ENCODE results near the gene RASL10B. TPM values are rescaled to one million over a fixed set of nuclear protein-coding genes. Genes with fewer than 3 reads are reported as not detected.
"Not testable (repeated sequence)": the region's sequence is repeated elsewhere in the genome, so short reads cannot be mapped to it uniquely, and the experiment has no call there.

The RASL10B gene
- total RNA-seq, 6 experiments from 2014 or later, result 0.31 to 2.8 (median 2.3) TPM

GRCh38 chr17:35750526-35751395 lies 19.3 kb downstream of the RASL10B start:
- H3K9me3 ChIP-seq, result no peaks in the 10 kb centered on the region
- TF ChIP-seq POLR2A (IDR thresholded peaks at IDR 0.05) (no peak), CTCF (IDR thresholded peaks at IDR 0.05) (no peak)
- H3K36me3 ChIP-seq, result no peaks in the 10 kb centered on the region
- no peak overlapping the region for H3K27ac ChIP-seq
- peaks cover 0 to 4% (median 0%) of the 10 kb centered on the region in 4 donors for H3K4me1 ChIP-seq
- H3K4me3 ChIP-seq, result no peak overlapping the region
- DNase-seq, result no peak
- no peak for ATAC-seq
- H3K27me3 ChIP-seq, result no peaks in the 10 kb centered on the region
- intact Hi-C loops (cut with DNase I), result no loop called here
- WGBS (ENCODE audit: insufficient coverage, low coverage, low lambda C conversion rate, missing lambda C conversion rate), result 94% methylated on average over 3 of the region's 10 CpGs

- H3K27me3 ChIP-seq; H3K9me3 ChIP-seq; DNase-seq; H3K36me3 ChIP-seq; intact Hi-C loops (cut with DNase I); H3K27ac ChIP-seq; H3K4me1 ChIP-seq; ATAC-seq; H3K4me3 ChIP-seq: not testable (repeated sequence)
- WGBS (ENCODE audit: insufficient coverage, low coverage, low lambda C conversion rate, missing lambda C conversion rate), result 66% methylated on average over 3 of the region's 4 CpGs
Observed at GRCh38 chr17:35751541-35751940, 20.1 kb downstream of the RASL10B start.

GRCh38 chr17:35752471-35752870 lies 21.0 kb downstream of the RASL10B start:
- Histone ChIP-seq H3K4me1 (peaks cover 0 to 4% (median 0%) of the 10 kb centered on the region in 4 donors), H3K27ac (no peak overlapping the region), H3K36me3 (no peaks in the 10 kb centered on the region), H3K4me3 (no peak overlapping the region), H3K9me3 (no peaks in the 10 kb centered on the region), H3K27me3 (no peaks in the 10 kb centered on the region)
- DNase-seq, result no peak
- no CpG with 5 or more reads among the region's 16 CpGs for WGBS (ENCODE audit: insufficient coverage, low coverage, low lambda C conversion rate, missing lambda C conversion rate)
- ATAC-seq, result no peak
- no peak for TF ChIP-seq CTCF (IDR thresholded peaks at IDR 0.05)
- TF ChIP-seq POLR2A (IDR thresholded peaks at IDR 0.05), result no peak
- intact Hi-C loops (cut with DNase I), result no loop called here

- peaks cover 0 to 4% (median 0%) of the 10 kb centered on the region in 4 donors for H3K4me1 ChIP-seq
- no peak within 1 kb of the TSS for H3K4me3 ChIP-seq
- WGBS (ENCODE audit: insufficient coverage, low coverage, low lambda C conversion rate, missing lambda C conversion rate), result 57% methylated on average over 6 of the region's 9 CpGs
- no peaks in the 10 kb centered on the region for H3K9me3 ChIP-seq
- no peaks in the 10 kb centered on the region for H3K36me3 ChIP-seq
- H3K27ac ChIP-seq, result no peak within 1 kb of the TSS
- TF ChIP-seq CTCF (IDR thresholded peaks at IDR 0.05), result no peak
- TF ChIP-seq POLR2A (IDR thresholded peaks at IDR 0.05), result no peak
- no peaks in the 10 kb centered on the region for H3K27me3 ChIP-seq
- no peak for DNase-seq
- intact Hi-C loops (cut with DNase I), result no loop called here
- no peak for ATAC-seq
Observed at GRCh38 chr17:35752945-35753764, 21.7 kb downstream of the RASL10B start, which contains the start of gene GAS2L2. Gene GAS2L2 (minus strand): TSS chr17:35753239. CDS start chr17:35752850, 389 bp downstream.

GRCh38 chr17:35757243-35757642 lies 25.8 kb downstream of the RASL10B start:
- no peak overlapping the region for H3K4me3 ChIP-seq
- no peak for TF ChIP-seq CTCF (IDR thresholded peaks at IDR 0.05)
- no peak for TF ChIP-seq POLR2A (IDR thresholded peaks at IDR 0.05)
- no peak for ATAC-seq
- H3K36me3 ChIP-seq, result no peaks in the 10 kb centered on the region
- intact Hi-C loops (cut with DNase I), result no loop called here
- no peak overlapping the region for H3K27ac ChIP-seq
- H3K9me3 ChIP-seq, result no peaks in the 10 kb centered on the region
- H3K4me1 ChIP-seq, result no peaks in the 10 kb centered on the region
- no peak for DNase-seq
- no peaks in the 10 kb centered on the region for H3K27me3 ChIP-seq
